Amygdala (tissue), 56 donors: ENCODE results near the gene STOML3.

Source experiments
- DNase-seq, 56 donors: peaks; one replicate each; lab custom pipeline; 2025; lab: John Stamatoyannopoulos, UW

Gene STOML3

DNA sequence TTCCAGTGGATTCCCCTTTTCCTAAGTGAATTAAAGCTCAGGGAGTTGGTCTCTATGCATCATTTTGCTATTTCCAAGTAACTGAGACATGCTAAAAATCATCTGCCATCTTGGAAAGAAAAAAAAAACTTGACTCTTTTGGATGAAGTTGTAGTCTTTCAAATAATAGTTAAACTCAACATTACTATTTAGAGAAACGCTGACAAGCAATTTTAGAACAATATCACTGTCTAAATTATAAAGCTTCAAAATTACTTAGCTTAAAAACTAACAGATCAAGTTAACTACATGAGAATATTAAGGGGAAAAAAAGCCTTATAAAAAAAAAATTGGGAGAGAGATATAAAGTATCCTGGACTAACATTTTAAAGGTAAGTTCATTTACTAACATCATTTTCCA is 68.5 kb downstream of the STOML3 start:
- DNase-seq = no peak

- DNase-seq = no peak
These were observed 69.5 kb downstream of the STOML3 start for GRCh38 chr13:38921081-38921480.
